Choroid plexus epithelial cell (primary cell): ENCODE results near the gene TDRD9.

Experiments
- DNase-seq: peaks from one replicate; pipeline ENCODE4 v3.0.0-alpha.2; 2010; ENCODE audit warnings: low read depth
- H3K4me3 ChIP-seq: 2 replicates; pipeline ENCODE4 v1.5.1; 2011; ENCODE audit warnings: low read depth, mild to moderate bottlenecking, control low read depth, low read length, moderate library complexity
- CTCF ChIP-seq: conservative IDR thresholded peaks from 2 replicates; pipeline ENCODE4 v1.5.1; 2011; ENCODE audit warnings: low read depth, mild to moderate bottlenecking, control low read depth, inconsistent platforms, low read length, moderate library complexity

Gene TDRD9

GRCh38 chr14:103930051-103930604 is 1.9 kb downstream of the TDRD9 start:
- DNase-seq, result no peak
- TF ChIP-seq CTCF, result no peak
- no peak overlapping the region for H3K4me3 ChIP-seq

- no peak for TF ChIP-seq CTCF
- no peak overlapping the region for H3K4me3 ChIP-seq
- no peak for DNase-seq
Measured at GRCh38 chr14:103931422-103931821, 3.2 kb downstream of the TDRD9 start.

- DNase-seq, result no peak
- H3K4me3 ChIP-seq, result no peak overlapping the region
- no peak for TF ChIP-seq CTCF
Measured at GRCh38 chr14:103932791-103933490, 4.7 kb downstream of the TDRD9 start.

GRCh38 chr14:103935102-103935501 is 6.8 kb downstream of the TDRD9 start:
- no peak for DNase-seq
- no peak for TF ChIP-seq CTCF
- H3K4me3 ChIP-seq, result no peak overlapping the region

- no peak for DNase-seq
- no peak for TF ChIP-seq CTCF
Measured at GRCh38 chr14:103941462-103941861, 13.2 kb downstream of the TDRD9 start.

GRCh38 chr14:103941973-103942736 is 13.9 kb downstream of the TDRD9 start, which contains the start of gene RD3L:
TSS of gene RD3L (minus strand) at chr14:103942529. CDS start at chr14:103941695, 834 bp downstream.
- DNase-seq, result no peak
- H3K4me3 ChIP-seq, result no peak within 1 kb of the TSS
- no peak for TF ChIP-seq CTCF

More at GRCh38 chr14:103941462-103941861, 13.2 kb downstream of the TDRD9 start:
- H3K4me3 ChIP-seq, result no peak overlapping the region

- no peak overlapping the region for H3K4me3 ChIP-seq
- DNase-seq, result no peak
- TF ChIP-seq CTCF, result no peak
Measured at GRCh38 chr14:103943673-103944072, 15.4 kb downstream of the TDRD9 start.
